ENCODE measurements around the gene ZWINT. TPM values are rescaled to one million over a fixed set of nuclear protein-coding genes. Genes with fewer than 3 reads are reported as not detected.

The ZWINT gene
- total and polyA plus RNA-seq, 2 of the 4 experiments (the other 2 are of a cell fraction): 47.3 to 52.0 TPM

GRCh38 chr10:56317603-56318002 is 43.5 kb downstream of the ZWINT start:
- H4K5ac ChIP-seq (ENCODE audit: low read depth, low read length): no peak overlapping the region
- no peaks in the 10 kb centered on the region for H3K27me3 ChIP-seq (ENCODE audit: control insufficient read depth, insufficient read depth, low read length)
- H3K4me3 ChIP-seq (ENCODE audit: insufficient read depth, low read depth, low read length): no peak overlapping the region
- no peak overlapping the region for H3K23ac ChIP-seq (ENCODE audit: low read depth, low read length)
- no peak overlapping the region for H2BK120ac ChIP-seq (ENCODE audit: low read depth, low read length)
- TF ChIP-seq MAFK (IDR thresholded peaks at IDR 0.05; ENCODE audit: low read depth, low read length) (no peak), FOS (IDR thresholded peaks at IDR 0.05; ENCODE audit: low read depth, low read length) (no peak), USF2 (IDR thresholded peaks at IDR 0.05; ENCODE audit: low read depth, low read length) (no peak), ELK1 (IDR thresholded peaks at IDR 0.05; ENCODE audit: borderline replicate concordance, low read depth, low read length) (no peak), NFE2L2 (IDR thresholded peaks at IDR 0.05; ENCODE audit: low read depth, low read length) (no peak), BHLHE40 (IDR thresholded peaks at IDR 0.05; ENCODE audit: low read depth, low read length) (no peak), MAZ (IDR thresholded peaks at IDR 0.05; ENCODE audit: borderline replicate concordance, low read depth, low read length) (no peak), POLR2A (IDR thresholded peaks at IDR 0.05; ENCODE audit: low read depth, low read length) (no peak), RAD21 (IDR thresholded peaks at IDR 0.05; ENCODE audit: low read length) (no peak), SMC3 (IDR thresholded peaks at IDR 0.05; ENCODE audit: low read depth, low read length) (no peak), CEBPB (IDR thresholded peaks at IDR 0.05; ENCODE audit: low read depth, low read length) (no peak), RFX5 (IDR thresholded peaks at IDR 0.05; ENCODE audit: low read depth, low read length) (no peak), CHD1 (IDR thresholded peaks at IDR 0.05; ENCODE audit: low read depth, low read length) (no peak), CTCF (conservative IDR thresholded peaks at IDR 0.05; ENCODE audit: low read depth, low read length) (no peak), RCOR1 (IDR thresholded peaks at IDR 0.05; ENCODE audit: insufficient replicate concordance, low read length) (no peak), MXI1 (IDR thresholded peaks at IDR 0.05; ENCODE audit: borderline replicate concordance, low read depth, low read length) (no peak)
- no peak overlapping the region for H3K18ac ChIP-seq (ENCODE audit: low read depth, low read length)
- H4K91ac ChIP-seq (ENCODE audit: insufficient read depth, low read depth, low read length): no peak overlapping the region
- H3K79me1 ChIP-seq (ENCODE audit: low read depth in 1 of 2, low read length in 2 of 2): no peaks in the 10 kb centered on the region
- no peak overlapping the region for H2AK5ac ChIP-seq (ENCODE audit: low read depth, low read length)
- no peak overlapping the region for H3K9ac ChIP-seq (ENCODE audit: low read depth, low read length)
- no peak overlapping the region for H3K4me2 ChIP-seq (ENCODE audit: low read depth, low read length)
- no peaks in the 10 kb centered on the region for H3K9me1 ChIP-seq (ENCODE audit: insufficient read depth, low read length)
- H3K4ac ChIP-seq (ENCODE audit: low read depth, low read length): no peak overlapping the region
- intact Hi-C loops (cut with micrococcal nuclease): no loop called here
- H2BK20ac ChIP-seq (ENCODE audit: low read depth, low read length): no peak overlapping the region
- BruUV-seq (replicated peaks): no TSS peak
- H3K14ac ChIP-seq (replicated peaks; ENCODE audit: low read depth, low read length): no peak overlapping the region
- H3K9me3 ChIP-seq (ENCODE audit: control insufficient read depth, insufficient read depth, low read length): no peaks in the 10 kb centered on the region; the same call in 1 of the 2 replicates
- CTCF ChIA-PET: no interaction called here
- dilution Hi-C loops (cut with HindIII; ENCODE audit: low sequenced_read_pairs, unreplicated experiment): no loop called here
- H3K56ac ChIP-seq (ENCODE audit: extremely low read depth, insufficient read depth, low read length): no peak overlapping the region
- no peaks in the 10 kb centered on the region for H3K36me3 ChIP-seq (ENCODE audit: control insufficient read depth, insufficient read depth, low read length)
- H2AFZ ChIP-seq (replicated peaks; ENCODE audit: low read length, poor library complexity): peak overlapping the region; percentile 23
- no peak overlapping the region for H4K8ac ChIP-seq (ENCODE audit: low read depth in 2 of 2, low read length in 2 of 2)
- WGBS, 2 experiments (ENCODE audit: extremely low coverage in 2 of 2, insufficient read length in 1 of 2): 56% methylated on average over 2 of the region's 3 CpGs; no CpG with 5 or more reads in 1 of the 2 experiments
- POLR2A ChIA-PET (ENCODE audit: unreplicated experiment): no interaction called here
- H3K27ac ChIP-seq (ENCODE audit: insufficient read depth, low read length): no peak overlapping the region
- ATAC-seq (ENCODE audit: low read depth): no peak
- no peak overlapping the region for H2BK15ac ChIP-seq (ENCODE audit: low read depth, low read length)
- in situ Hi-C loops (cut with MboI; ENCODE audit: low sequenced_read_pairs): no loop called here
- no peak overlapping the region for H2BK5ac ChIP-seq (ENCODE audit: low read depth, low read length, poor library complexity, severe bottlenecking)
- no peak overlapping the region for H2AK9ac ChIP-seq (replicated peaks; ENCODE audit: low read depth, low read length, poor library complexity)
- H4K20me1 ChIP-seq (ENCODE audit: insufficient read depth, low read length): no peaks in the 10 kb centered on the region
- no peaks in the 10 kb centered on the region for H3K4me1 ChIP-seq (ENCODE audit: control insufficient read depth, insufficient read depth, low read length)
- no peak for DNase-seq

All from IMR-90 (cell line).